Hepatic stellate cell (primary cell): ENCODE results near the gene TMBIM4.
"Not testable (repeated sequence)": the region's sequence is repeated elsewhere in the genome, so short reads cannot be mapped to it uniquely, and the experiment has no call there.

Source experiments
- DNase-seq: peaks from one replicate; pipeline ENCODE4 v3.0.0; 2011; ENCODE audit warnings: low spot score

Gene TMBIM4

GRCh38 chr12:66169221-66170170, at the start of gene TMBIM4:
TMBIM4 (minus strand) TSS chr12:66169996; CDS start chr12:66169951, 45 bp downstream.
- DNase-seq, result peak; percentile 89

GRCh38 chr12:66217342-66217917, 47.6 kb upstream of the TMBIM4 start:
- no peak for DNase-seq

GRCh38 chr12:66213011-66213410, 43.2 kb upstream of the TMBIM4 start:
- DNase-seq, result not testable (repeated sequence)

- DNase-seq, result not testable (repeated sequence)
Observed at GRCh38 chr12:66211573-66211972, 41.8 kb upstream of the TMBIM4 start.

- DNase-seq, result no peak
Observed at GRCh38 chr12:66210840-66211239, 41.0 kb upstream of the TMBIM4 start.

GRCh38 chr12:66206141-66206540, 36.3 kb upstream of the TMBIM4 start:
- no peak for DNase-seq

GRCh38 chr12:66203820-66204219, 34.0 kb upstream of the TMBIM4 start:
- DNase-seq, result no peak

GRCh38 chr12:66199831-66200509, 30.2 kb upstream of the TMBIM4 start:
- no peak for DNase-seq

GRCh38 chr12:66199141-66199540, 29.3 kb upstream of the TMBIM4 start:
- no peak for DNase-seq

- DNase-seq, result no peak
Observed at GRCh38 chr12:66197495-66197921, 27.7 kb upstream of the TMBIM4 start.

GRCh38 chr12:66196806-66197205, 27.0 kb upstream of the TMBIM4 start:
- no peak for DNase-seq

GRCh38 chr12:66195242-66195641, 25.4 kb upstream of the TMBIM4 start:
- no peak for DNase-seq

GRCh38 chr12:66194122-66194521, 24.3 kb upstream of the TMBIM4 start:
- no peak for DNase-seq

- DNase-seq, result no peak
Observed at GRCh38 chr12:66191547-66192126, 21.8 kb upstream of the TMBIM4 start.

GRCh38 chr12:66190519-66191370, 20.9 kb upstream of the TMBIM4 start:
- no peak for DNase-seq

- DNase-seq, result no peak
Observed at GRCh38 chr12:66189889-66190288, 20.1 kb upstream of the TMBIM4 start.

GRCh38 chr12:66189486-66189843, 19.7 kb upstream of the TMBIM4 start:
- DNase-seq, result no peak

GRCh38 chr12:66188584-66189485, 19.0 kb upstream of the TMBIM4 start, which contains the start of gene IRAK3:
IRAK3 (plus strand) TSS chr12:66189214; CDS start chr12:66189300, 86 bp downstream.
- DNase-seq, result peak; percentile 40

GRCh38 chr12:66187821-66188220, 18.0 kb upstream of the TMBIM4 start:
- DNase-seq, result no peak

GRCh38 chr12:66187036-66187435, 17.2 kb upstream of the TMBIM4 start:
- DNase-seq, result no peak
